HepG2 (cell line): ENCODE data around the gene SMURF1. TPM values are rescaled to one million over a fixed set of nuclear protein-coding genes. Genes with fewer than 3 reads are reported as not detected.

Source experiments
- ARHGAP35 ChIP-seq: sonication (generic); formaldehyde crosslinking; IDR thresholded peaks from 2 replicates; pipeline ENCODE4 v1.9.0; 2022; ENCODE audit warnings: mild to moderate bottlenecking, inconsistent platforms, moderate library complexity, missing genetic modification reagents, borderline replicate concordance
- ARNTL ChIP-seq: sonication (generic); formaldehyde crosslinking; IDR thresholded peaks from 2 replicates; pipeline ENCODE4 v1.4.0; 2020; ENCODE audit warnings: mild to moderate bottlenecking, missing genetic modification reagents
- GTF2F1 ChIP-seq: fragments of 150-350 bp; IDR thresholded peaks from 2 replicates; pipeline ENCODE4 v1.6.1; 2014; ENCODE audit warnings: low read length
- HNRNPK ChIP-seq: fragments of 200-400 bp; formaldehyde crosslinking; IDR thresholded peaks from 2 replicates; pipeline ENCODE4 v1.6.1; 2018; ENCODE audit warnings: low read length, low read depth, moderate library complexity, mild to moderate bottlenecking; ENCODE audit not compliant: poor library complexity, severe bottlenecking
- HNRNPLL ChIP-seq: fragments of 200-400 bp; formaldehyde crosslinking; IDR thresholded peaks from 2 replicates; pipeline ENCODE4 v1.6.1; 2017; ENCODE audit warnings: mild to moderate bottlenecking, low read depth, low read length; ENCODE audit not compliant: poor library complexity, severe bottlenecking
- HOXA5 ChIP-seq: sonication (generic); formaldehyde crosslinking; IDR thresholded peaks from 2 replicates; pipeline ENCODE4 v1.4.0; 2020; ENCODE audit warnings: missing genetic modification reagents
- KDM4B ChIP-seq: sonication (generic); formaldehyde crosslinking; IDR thresholded peaks from 2 replicates; pipeline ENCODE4 v1.4.0; 2020; ENCODE audit warnings: missing genetic modification reagents
- NCOA1 ChIP-seq: sonication (generic); formaldehyde crosslinking; IDR thresholded peaks from 2 replicates; pipeline ENCODE4 v1.9.0; 2021; ENCODE audit warnings: missing genetic modification reagents
- POLR2G ChIP-seq: fragments of 200-400 bp; formaldehyde crosslinking; IDR thresholded peaks from 2 replicates; pipeline ENCODE4 v1.6.1; 2018; ENCODE audit warnings: mild to moderate bottlenecking, low read depth, low read length, moderate library complexity
- SOX6 ChIP-seq, 2 experiments: fragments of 450-650 bp in 1 of 2; sonication (generic) in 1 of 2; formaldehyde crosslinking in 1 of 2; IDR thresholded peaks; 2 replicates each; pipeline versions ENCODE4 v1.4.0 to v1.6.1; 2017 to 2020; ENCODE audit warnings: antibody characterized with exemption in 1 of 2, mild to moderate bottlenecking in 1 of 2, missing genetic modification reagents in 1 of 2
- TRIM22 ChIP-seq: fragments of 450-650 bp; IDR thresholded peaks from 2 replicates; pipeline ENCODE4 v1.6.1; 2017
- ZFP36L2 ChIP-seq: sonication (generic); formaldehyde crosslinking; IDR thresholded peaks from 2 replicates; pipeline ENCODE4 v1.4.0; 2020; ENCODE audit warnings: missing genetic modification reagents
- ZNF234 ChIP-seq: sonication (generic); formaldehyde crosslinking; conservative IDR thresholded peaks from 2 replicates; pipeline ENCODE4 v1.5.1; 2020; ENCODE audit warnings: mild to moderate bottlenecking, missing genetic modification reagents
- ZNF362 ChIP-seq: sonication (generic); formaldehyde crosslinking; IDR thresholded peaks from 2 replicates; pipeline ENCODE4 v1.4.0; 2020; ENCODE audit warnings: missing genetic modification reagents, mild to moderate bottlenecking, borderline replicate concordance
- ZNF468 ChIP-seq: sonication (generic); formaldehyde crosslinking; IDR thresholded peaks from 2 replicates; pipeline ENCODE4 v1.8.0; 2022; ENCODE audit warnings: mild to moderate bottlenecking, moderate library complexity, missing genetic modification reagents
- ZNF652 ChIP-seq: IDR thresholded peaks from 2 replicates; pipeline ENCODE4 v1.6.1; 2016; ENCODE audit warnings: low read depth, borderline replicate concordance
- ZNF678 ChIP-seq: sonication (generic); formaldehyde crosslinking; IDR thresholded peaks from 2 replicates; pipeline ENCODE4 v1.4.0; 2020; ENCODE audit warnings: mild to moderate bottlenecking, missing genetic modification reagents
- ZNF879 ChIP-seq: sonication (generic); formaldehyde crosslinking; IDR thresholded peaks from 2 replicates; pipeline ENCODE4 v1.8.1; 2023; ENCODE audit warnings: missing genetic modification reagents
- polyA plus RNA-seq, 8 experiments: library from polyadenylated mRNA; depleted of rRNA in 3 of 8; stranded (reverse) in 7 of 8; unstranded in 1 of 8; fragments of >200 nt; fragmentation: Illumina TruSeq in 4 of 8; extraction: Trizol in 4 of 8; gene quantifications; 2 replicates each; pipeline versions ENCODE4 v1.2.1 to v1.2.3, GENCODE V29; 2011 to 2016; ENCODE audit warnings: low read depth in 4 of 8, missing spikeins in 1 of 8, mixed read lengths in 1 of 8; ENCODE audit not compliant: insufficient read depth in 1 of 8
- total RNA-seq, 5 experiments: library from RNA; depleted of rRNA; stranded (reverse); fragments of >200 nt; fragmentation: Illumina TruSeq; extraction: Trizol; gene quantifications; 2 replicates each; pipeline ENCODE4 v1.2.3, GENCODE V29; 2016; ENCODE audit warnings: low read depth in 1 of 5
- TF ChIP-seq, protein P1 (sequence below): sonication (generic); formaldehyde crosslinking; IDR thresholded peaks from 2 replicates; pipeline ENCODE4 v1.8.0; 2023; ENCODE audit warnings: mild to moderate bottlenecking, missing genetic modification reagents
- TF ChIP-seq, protein P2 (sequence below): sonication (generic); formaldehyde crosslinking; IDR thresholded peaks from 2 replicates; pipeline ENCODE4 v1.8.1; 2022; ENCODE audit warnings: mild to moderate bottlenecking, missing genetic modification reagents
- TF ChIP-seq, protein P3 (sequence below), 2 experiments: IDR thresholded peaks; 2 replicates each; pipeline ENCODE4 v1.6.1; 2011 to 2012; ENCODE audit warnings: low read length in 2 of 2, borderline replicate concordance in 1 of 2, low read depth in 1 of 2, mild to moderate bottlenecking in 1 of 2, moderate library complexity in 1 of 2

Gene SMURF1
- total and polyA plus RNA-seq, 2 of the 13 experiments (the other 11 are each of a cell fraction or from before 2014, with no cell fraction given) = 8.3 to 11.1 TPM

- TF ChIP-seq, protein P1, sequence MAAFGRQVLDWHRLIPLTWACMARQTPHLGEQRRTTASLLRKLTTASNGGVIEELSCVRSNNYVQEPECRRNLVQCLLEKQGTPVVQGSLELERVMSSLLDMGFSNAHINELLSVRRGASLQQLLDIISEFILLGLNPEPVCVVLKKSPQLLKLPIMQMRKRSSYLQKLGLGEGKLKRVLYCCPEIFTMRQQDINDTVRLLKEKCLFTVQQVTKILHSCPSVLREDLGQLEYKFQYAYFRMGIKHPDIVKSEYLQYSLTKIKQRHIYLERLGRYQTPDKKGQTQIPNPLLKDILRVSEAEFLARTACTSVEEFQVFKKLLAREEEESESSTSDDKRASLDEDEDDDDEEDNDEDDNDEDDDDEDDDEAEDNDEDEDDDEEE (CRISPR knock-in tag) = no peak
- TF ChIP-seq TRIM22 (no peak), ZNF678 (no peak), ZNF879 (CRISPR knock-in tag) (no peak), ZNF468 (CRISPR knock-in tag) (no peak), ZNF234 (CRISPR knock-in tag) (no peak), HNRNPK (no peak), NCOA1 (no peak), ZNF362 (CRISPR knock-in tag) (peak; percentile 99), ZFP36L2 (CRISPR knock-in tag) (no peak), ARNTL (CRISPR knock-in tag) (no peak), GTF2F1 (no peak; the same call in 1 of the 2 replicates), HOXA5 (CRISPR knock-in tag) (peak; percentile 82; the same call in 1 of the 2 replicates), POLR2G (peak; percentile 42; the same call in 1 of the 2 replicates), HNRNPLL (no peak), KDM4B (CRISPR knock-in tag) (no peak), ARHGAP35 (CRISPR knock-in tag) (no peak), SOX6 (IDR thresholded peaks at IDR 0.05) (no peak), SOX6 (CRISPR knock-in tag; IDR thresholded peaks at IDR 0.05) (peak; percentile 79; the same call in 1 of the 2 replicates), ZNF652 (CRISPR knock-in tag) (0 out of 2 replicates have a peak, but pooled peaks have one; percentile 20)
- TF ChIP-seq, protein P2, sequence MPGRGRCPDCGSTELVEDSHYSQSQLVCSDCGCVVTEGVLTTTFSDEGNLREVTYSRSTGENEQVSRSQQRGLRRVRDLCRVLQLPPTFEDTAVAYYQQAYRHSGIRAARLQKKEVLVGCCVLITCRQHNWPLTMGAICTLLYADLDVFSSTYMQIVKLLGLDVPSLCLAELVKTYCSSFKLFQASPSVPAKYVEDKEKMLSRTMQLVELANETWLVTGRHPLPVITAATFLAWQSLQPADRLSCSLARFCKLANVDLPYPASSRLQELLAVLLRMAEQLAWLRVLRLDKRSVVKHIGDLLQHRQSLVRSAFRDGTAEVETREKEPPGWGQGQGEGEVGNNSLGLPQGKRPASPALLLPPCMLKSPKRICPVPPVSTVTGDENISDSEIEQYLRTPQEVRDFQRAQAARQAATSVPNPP = peak; percentile 64; the same call in 1 of the 2 replicates
- TF ChIP-seq, protein P3, sequence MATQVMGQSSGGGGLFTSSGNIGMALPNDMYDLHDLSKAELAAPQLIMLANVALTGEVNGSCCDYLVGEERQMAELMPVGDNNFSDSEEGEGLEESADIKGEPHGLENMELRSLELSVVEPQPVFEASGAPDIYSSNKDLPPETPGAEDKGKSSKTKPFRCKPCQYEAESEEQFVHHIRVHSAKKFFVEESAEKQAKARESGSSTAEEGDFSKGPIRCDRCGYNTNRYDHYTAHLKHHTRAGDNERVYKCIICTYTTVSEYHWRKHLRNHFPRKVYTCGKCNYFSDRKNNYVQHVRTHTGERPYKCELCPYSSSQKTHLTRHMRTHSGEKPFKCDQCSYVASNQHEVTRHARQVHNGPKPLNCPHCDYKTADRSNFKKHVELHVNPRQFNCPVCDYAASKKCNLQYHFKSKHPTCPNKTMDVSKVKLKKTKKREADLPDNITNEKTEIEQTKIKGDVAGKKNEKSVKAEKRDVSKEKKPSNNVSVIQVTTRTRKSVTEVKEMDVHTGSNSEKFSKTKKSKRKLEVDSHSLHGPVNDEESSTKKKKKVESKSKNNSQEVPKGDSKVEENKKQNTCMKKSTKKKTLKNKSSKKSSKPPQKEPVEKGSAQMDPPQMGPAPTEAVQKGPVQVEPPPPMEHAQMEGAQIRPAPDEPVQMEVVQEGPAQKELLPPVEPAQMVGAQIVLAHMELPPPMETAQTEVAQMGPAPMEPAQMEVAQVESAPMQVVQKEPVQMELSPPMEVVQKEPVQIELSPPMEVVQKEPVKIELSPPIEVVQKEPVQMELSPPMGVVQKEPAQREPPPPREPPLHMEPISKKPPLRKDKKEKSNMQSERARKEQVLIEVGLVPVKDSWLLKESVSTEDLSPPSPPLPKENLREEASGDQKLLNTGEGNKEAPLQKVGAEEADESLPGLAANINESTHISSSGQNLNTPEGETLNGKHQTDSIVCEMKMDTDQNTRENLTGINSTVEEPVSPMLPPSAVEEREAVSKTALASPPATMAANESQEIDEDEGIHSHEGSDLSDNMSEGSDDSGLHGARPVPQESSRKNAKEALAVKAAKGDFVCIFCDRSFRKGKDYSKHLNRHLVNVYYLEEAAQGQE (IDR thresholded peaks at IDR 0.05; ENCODE audit: borderline replicate concordance in 1 of 2, low read depth in 1 of 2, low read length in 2 of 2) = peak in 1 of 2 experiments; percentile 23; a peak in 1 of 4 replicates
Measured at GRCh38 chr7:99098824-99099498, 44.9 kb downstream of the SMURF1 start (continued).
